Liver (tissue), 9 donors: ENCODE results near the gene CCND3. TPM values are rescaled to one million over a fixed set of nuclear protein-coding genes. Genes with fewer than 3 reads are reported as not detected.

Experiments
- DNase-seq: peaks from one replicate; pipeline ENCODE4 v3.0.0-alpha.2; 2017; ENCODE audit warnings: low spot score
- H3K27ac ChIP-seq, 2 donors: one replicate each; pipeline ENCODE4 v1.7.0; 2013; ENCODE audit warnings: inconsistent platforms in 2 of 2, low read length in 2 of 2, control low read depth in 1 of 2, low read depth in 1 of 2, mild to moderate bottlenecking in 1 of 2
- H3K27me3 ChIP-seq, 4 donors: one replicate each; pipeline versions ENCODE4 v1.6.1 to v1.7.0; 2013; ENCODE audit warnings: low read length in 3 of 4, inconsistent platforms in 1 of 4, mild to moderate bottlenecking in 1 of 4, moderate library complexity in 1 of 4; ENCODE audit not compliant: control insufficient read depth in 4 of 4, insufficient read depth in 4 of 4
- H3K36me3 ChIP-seq, 4 donors: one replicate each; pipeline versions ENCODE4 v1.6.1 to v1.7.0; 2013; ENCODE audit warnings: low read length in 3 of 4, mild to moderate bottlenecking in 3 of 4, low read depth in 1 of 4, moderate library complexity in 1 of 4; ENCODE audit not compliant: control insufficient read depth in 4 of 4, insufficient read depth in 3 of 4
- H3K4me1 ChIP-seq, 4 donors: one replicate each; pipeline versions ENCODE4 v1.6.1 to v1.7.0; 2013; ENCODE audit warnings: low read length in 3 of 4, mild to moderate bottlenecking in 3 of 4, moderate library complexity in 1 of 4; ENCODE audit not compliant: control insufficient read depth in 4 of 4, insufficient read depth in 4 of 4
- H3K4me3 ChIP-seq, 3 donors: one replicate each; pipeline versions ENCODE4 v1.6.1 to v1.7.0; 2013; ENCODE audit warnings: low read length in 3 of 3, control low read depth in 1 of 3, low read depth in 1 of 3, mild to moderate bottlenecking in 1 of 3
- H3K9ac ChIP-seq, 2 donors: one replicate each; pipeline ENCODE4 v1.7.0; 2013; ENCODE audit warnings: low read length in 2 of 2, mild to moderate bottlenecking in 2 of 2, moderate library complexity in 2 of 2, control low read depth in 1 of 2, low read depth in 1 of 2
- H3K9me3 ChIP-seq, 4 donors: one replicate each; pipeline versions ENCODE4 v1.6.1 to v1.7.0; 2013; ENCODE audit warnings: low read length in 3 of 4; ENCODE audit not compliant: control insufficient read depth in 4 of 4
- ATF3 ChIP-seq: IDR thresholded peaks from 2 replicates; pipeline ENCODE4 v1.6.1; 2016; ENCODE audit warnings: antibody characterized with exemption
- CTCF ChIP-seq: fragments of 150-350 bp; IDR thresholded peaks from 2 replicates; pipeline ENCODE4 v1.5.1; 2017; ENCODE audit warnings: improper control_type of control experiment, low read depth, low read length; ENCODE audit not compliant: missing input control
- EGR1 ChIP-seq, 2 donors: IDR thresholded peaks; 2 replicates each; pipeline ENCODE4 v1.6.1; 2016 to 2018; ENCODE audit warnings: antibody characterized with exemption in 2 of 2, low read depth in 2 of 2
- FOXA1 ChIP-seq: IDR thresholded peaks from 2 replicates; pipeline ENCODE4 v1.6.1; 2016; ENCODE audit warnings: antibody characterized with exemption
- FOXA2 ChIP-seq: IDR thresholded peaks from 2 replicates; pipeline ENCODE4 v1.6.1; 2016; ENCODE audit warnings: antibody characterized with exemption
- HNF4A ChIP-seq, 2 donors: conservative IDR thresholded peaks; 2 replicates each; pipeline ENCODE4 v1.6.1; 2016; ENCODE audit warnings: antibody characterized with exemption in 2 of 2, mild to moderate bottlenecking in 2 of 2
- HNF4G ChIP-seq: IDR thresholded peaks from 2 replicates; pipeline ENCODE4 v1.6.1; 2016; ENCODE audit warnings: antibody characterized with exemption
- MAX ChIP-seq: IDR thresholded peaks from 2 replicates; pipeline ENCODE4 v1.6.1; 2016; ENCODE audit warnings: antibody characterized with exemption
- NR2F2 ChIP-seq: IDR thresholded peaks from 2 replicates; pipeline ENCODE4 v1.6.1; 2016; ENCODE audit warnings: antibody characterized with exemption
- RAD21 ChIP-seq, 2 donors: IDR thresholded peaks; 2 replicates each; pipeline ENCODE4 v1.6.1; 2016; ENCODE audit warnings: antibody characterized with exemption in 2 of 2, mild to moderate bottlenecking in 2 of 2
- REST ChIP-seq: IDR thresholded peaks from 2 replicates; pipeline ENCODE4 v1.6.1; 2016; ENCODE audit warnings: antibody characterized with exemption, mild to moderate bottlenecking
- RXRA ChIP-seq, 2 donors: IDR thresholded peaks; 2 replicates each; pipeline ENCODE4 v1.6.1; 2017 to 2018; ENCODE audit warnings: antibody characterized with exemption in 2 of 2, mild to moderate bottlenecking in 1 of 2
- SP1 ChIP-seq: IDR thresholded peaks from 2 replicates; pipeline ENCODE4 v1.6.1; 2018; ENCODE audit warnings: antibody characterized with exemption, mild to moderate bottlenecking
- TAF1 ChIP-seq: conservative IDR thresholded peaks from 2 replicates; pipeline ENCODE4 v1.6.1; 2016; ENCODE audit warnings: antibody characterized with exemption, mild to moderate bottlenecking
- YY1 ChIP-seq: IDR thresholded peaks from 2 replicates; pipeline ENCODE4 v1.6.1; 2016; ENCODE audit warnings: antibody characterized with exemption, mild to moderate bottlenecking
- ZBTB33 ChIP-seq: IDR thresholded peaks from 2 replicates; pipeline ENCODE4 v1.6.1; 2016; ENCODE audit warnings: antibody characterized with exemption
- WGBS: extraction: QIAGEN DNeasy Blood & Tissue Kit; methylation state at CpG from one replicate; pipeline ENCODE4 v1.1.7; 2013; 5-methylcytosine and 5-hydroxymethylcytosine counted together
- polyA plus RNA-seq, 2 donors: library from polyadenylated mRNA; stranded (reverse) in 1 of 2; unstranded in 1 of 2; fragments of 200-250 nt in 1 of 2; fragments of >200 nt in 1 of 2; fragmentation: Nextera tagmentation in 1 of 2; extraction: Ambion mirVana in 1 of 2; gene quantifications; one replicate each; pipeline versions ENCODE4 v1.2.1 to v1.2.3, GENCODE V29; 2013 to 2015
- total RNA-seq, 2 donors: library from RNA; depleted of rRNA; stranded (reverse); fragments of >200 nt; gene quantifications; one replicate each; pipeline ENCODE4 v1.2.3, GENCODE V29; 2014
- donor health status: healthy.
- donor health status: healthy.
- donor health status: healthy.
- donor health status: healthy.
- donor health status: healthy.

CCND3 gene
- total and polyA plus RNA-seq, 4 donors = 11.6 to 54.3 (median 23.2) TPM

- H3K9ac ChIP-seq = no peak overlapping the region
- H3K4me1 ChIP-seq = peaks cover 3 to 11% (median 6%) of the 10 kb centered on the region in 4 donors
- H3K36me3 ChIP-seq = peaks cover 12 to 55% (median 42%) of the 10 kb centered on the region in 4 donors
- no peaks in the 10 kb centered on the region for H3K27me3 ChIP-seq
- DNase-seq = no peak
- TF ChIP-seq ZBTB33 = no peak
- no peak for TF ChIP-seq YY1
- TF ChIP-seq REST = no peak
- TF ChIP-seq EGR1 (IDR thresholded peaks at IDR 0.05; ENCODE audit: low read depth in 2 of 2) = no peak
- no peak for TF ChIP-seq ATF3
- no peak for TF ChIP-seq CTCF
- TF ChIP-seq NR2F2 = no peak
- no peak for TF ChIP-seq FOXA1
- no peak for TF ChIP-seq SP1
- TF ChIP-seq MAX = no peak
- no peak for TF ChIP-seq RAD21 (IDR thresholded peaks at IDR 0.05)
- TF ChIP-seq HNF4A (conservative IDR thresholded peaks at IDR 0.05) = no peak
- no peak for TF ChIP-seq FOXA2
- no peak for TF ChIP-seq TAF1
- TF ChIP-seq HNF4G = no peak
- no peak for TF ChIP-seq RXRA (IDR thresholded peaks at IDR 0.05)
- no peak overlapping the region for H3K4me3 ChIP-seq
- H3K27ac ChIP-seq = no peak overlapping the region
- no peaks in the 10 kb centered on the region for H3K9me3 ChIP-seq
- 78% methylated on average over 7 of the region's 7 CpGs for WGBS
Measured at GRCh38 chr6:41934278-41935192, 7.1 kb downstream of the CCND3 start.
